Left lung (tissue), 10 donors: Measurements from ENCODE around the gene UTP15. TPM values are rescaled to one million over a fixed set of nuclear protein-coding genes. Genes with fewer than 3 reads are reported as not detected.

Source experiments
- ATAC-seq: fragments of 200-7000 bp; cut with Tn5 transposase; one replicate; pipeline ENCODE4 v1.9.1; 2020; ENCODE audit warnings: moderate library complexity
- DNase-seq, 4 donors: peaks; one replicate each; pipeline ENCODE4 v3.0.0-alpha.2; 2013 to 2020
- H3K27ac ChIP-seq, 2 donors: fragments of 200-600 bp; sonication (generic) in 1 of 2; one replicate each; pipeline versions ENCODE4 v1.5.0 to v1.8.0; 2020 to 2021
- H3K27me3 ChIP-seq, 2 donors: fragments of 200-600 bp; sonication (generic) in 1 of 2; one replicate each; pipeline versions ENCODE4 v1.5.0 to v1.8.0; 2020 to 2021
- H3K36me3 ChIP-seq, 2 donors: fragments of 200-600 bp; sonication (generic) in 1 of 2; one replicate each; pipeline versions ENCODE4 v1.5.0 to v1.8.0; 2020 to 2021
- H3K4me1 ChIP-seq, 2 donors: fragments of 200-600 bp; one replicate each; pipeline ENCODE4 v1.8.0; 2021
- H3K4me3 ChIP-seq, 2 donors: fragments of 200-600 bp; sonication (generic) in 1 of 2; one replicate each; pipeline versions ENCODE4 v1.5.0 to v1.8.0; 2020 to 2021; ENCODE audit warnings: mild to moderate bottlenecking in 1 of 2
- H3K9me3 ChIP-seq, 2 donors: fragments of 200-600 bp; sonication (generic) in 1 of 2; one replicate each; pipeline versions ENCODE4 v1.5.0 to v1.8.0; 2020 to 2021
- CTCF ChIP-seq, 2 donors: fragments of 200-600 bp; sonication (generic) in 1 of 2; IDR thresholded peaks; one replicate each; pipeline versions ENCODE4 v1.5.0 to v1.8.0; 2021; ENCODE audit warnings: antibody characterized with exemption in 2 of 2
- intact Hi-C, 2 donors: fragments of 100-400 bp; cut with DNase I; formaldehyde crosslinking; loops; one replicate each; pipeline versions ENCODE4 v1.11.2 to v1.14.2; 2022
- polyA plus RNA-seq, 6 donors: library from polyadenylated mRNA; unstranded; fragments of 120-200 nt; gene quantifications; one replicate each; pipeline ENCODE4 v1.2.1, GENCODE V29; 2013; ENCODE audit not compliant: insufficient read length in 6 of 6
- total RNA-seq, 2 donors: library from RNA; stranded (reverse); fragmentation: NEBNext Ultra II Directional; extraction: Animal tissue kit (Norgen Biotek cat#: 25700); gene quantifications; one replicate each; pipeline ENCODE4 v1.2.1, GENCODE V29; 2021
- donor health status: DM: no; HTN: yes; CAD: no.
- donor health status: DM: no; HTN: no; CAD: no.

Gene UTP15
- total and polyA plus RNA-seq, 8 donors = 10.9 to 22.6 (median 17.3) TPM

- H3K4me1 ChIP-seq = no peaks in the 10 kb centered on the region
- H3K27ac ChIP-seq = no peak overlapping the region
- intact Hi-C loops = no loop called here
- no peaks in the 10 kb centered on the region for H3K27me3 ChIP-seq
- TF ChIP-seq CTCF (IDR thresholded peaks at IDR 0.05) = no peak
- no peak for DNase-seq
- ATAC-seq = no peak
- no peaks in the 10 kb centered on the region for H3K36me3 ChIP-seq
- no peak overlapping the region for H3K4me3 ChIP-seq
- H3K9me3 ChIP-seq = no peaks in the 10 kb centered on the region
Observed at GRCh38 chr5:73615085-73615484, 49.5 kb downstream of the UTP15 start.

- Histone ChIP-seq H3K9me3 (no peaks in the 10 kb centered on the region), H3K36me3 (no peaks in the 10 kb centered on the region), H3K27me3 (no peaks in the 10 kb centered on the region), H3K4me3 (no peak overlapping the region), H3K27ac (no peak overlapping the region), H3K4me1 (no peaks in the 10 kb centered on the region)
- ATAC-seq = no peak
- no peak for TF ChIP-seq CTCF (IDR thresholded peaks at IDR 0.05)
- intact Hi-C loops = no loop called here
- no peak for DNase-seq
Observed at GRCh38 chr5:73615947-73616346, 50.4 kb downstream of the UTP15 start.

GRCh38 chr5:73617510-73618279 is 52.2 kb downstream of the UTP15 start:
- no peak for ATAC-seq
- no peak for DNase-seq
- H3K4me1 ChIP-seq = no peaks in the 10 kb centered on the region
- H3K36me3 ChIP-seq = no peaks in the 10 kb centered on the region
- no peak overlapping the region for H3K4me3 ChIP-seq
- TF ChIP-seq CTCF (IDR thresholded peaks at IDR 0.05) = no peak
- H3K27ac ChIP-seq = no peak overlapping the region
- H3K27me3 ChIP-seq = no peaks in the 10 kb centered on the region
- intact Hi-C loops = no loop called here
- H3K9me3 ChIP-seq = no peaks in the 10 kb centered on the region

GRCh38 chr5:73619606-73620333 is 54.2 kb downstream of the UTP15 start:
- no peaks in the 10 kb centered on the region for H3K36me3 ChIP-seq
- H3K27me3 ChIP-seq = peaks cover 0 to 4% of the 10 kb centered on the region in 2 donors
- H3K4me1 ChIP-seq = no peaks in the 10 kb centered on the region
- ATAC-seq = no peak
- TF ChIP-seq CTCF (IDR thresholded peaks at IDR 0.05) = no peak
- H3K27ac ChIP-seq = no peak overlapping the region
- intact Hi-C loops = no loop called here
- H3K9me3 ChIP-seq = no peaks in the 10 kb centered on the region
- DNase-seq = no peak
- H3K4me3 ChIP-seq = no peak overlapping the region

- no peak overlapping the region for H3K4me3 ChIP-seq
- no peak for TF ChIP-seq CTCF (IDR thresholded peaks at IDR 0.05)
- intact Hi-C loops = no loop called here
- ATAC-seq (no peak), DNase-seq (no peak)
- H3K9me3 ChIP-seq = no peaks in the 10 kb centered on the region
- H3K4me1 ChIP-seq = peaks cover 0 to 2% of the 10 kb centered on the region in 2 donors
- no peak overlapping the region for H3K27ac ChIP-seq
- no peaks in the 10 kb centered on the region for H3K36me3 ChIP-seq
- H3K27me3 ChIP-seq = peaks cover 0 to 9% of the 10 kb centered on the region in 2 donors
Observed at GRCh38 chr5:73620334-73620687, 54.8 kb downstream of the UTP15 start.
